Activated CD4-positive, alpha-beta T cell treated with anti-CD3 and anti-CD28 coated beads, Interleukin-2, amount 10 ng/mL, durations not matched to agents 24 days and 14 days (primary cell): ENCODE results near the gene TECPR1. TPM values are rescaled to one million over a fixed set of nuclear protein-coding genes. Genes with fewer than 3 reads are reported as not detected.
"Not testable (repeated sequence)": the region's sequence is repeated elsewhere in the genome, so short reads cannot be mapped to it uniquely, and the experiment has no call there.

Source experiments
- DNase-seq: peaks from one replicate; pipeline ENCODE4 v3.0.0; 2022
- H3K27ac Mint-ChIP-seq: one replicate; pipeline ENCODE4 v1.8.0; 2022; ENCODE audit warnings: mild to moderate bottlenecking, mixed read lengths
- H3K27me3 Mint-ChIP-seq: one replicate; pipeline ENCODE4 v1.8.0; 2022; ENCODE audit warnings: mixed read lengths
- H3K36me3 Mint-ChIP-seq: one replicate; pipeline ENCODE4 v1.8.0; 2022; ENCODE audit warnings: low read depth, mild to moderate bottlenecking, mixed read lengths
- H3K4me1 Mint-ChIP-seq: one replicate; pipeline ENCODE4 v1.8.0; 2021; ENCODE audit warnings: mixed read lengths
- H3K4me3 Mint-ChIP-seq: one replicate; pipeline ENCODE4 v1.8.0; 2022; ENCODE audit warnings: mild to moderate bottlenecking, moderate library complexity, mixed read lengths
- H3K9me3 Mint-ChIP-seq: one replicate; pipeline ENCODE4 v1.8.0; 2021; ENCODE audit warnings: mixed read lengths
- intact Hi-C: fragments of 100-400 bp; cut with micrococcal nuclease; formaldehyde crosslinking; loops from one replicate; pipeline ENCODE4 v1.15.1; 2023
- total RNA-seq: library from RNA; stranded (reverse); gene quantifications from 2 replicates; pipeline ENCODE4 v1.2.3, GENCODE V29; 2022

Gene TECPR1
- total RNA-seq, 1 donor from 2014 or later, result 43.1 TPM

DNA sequence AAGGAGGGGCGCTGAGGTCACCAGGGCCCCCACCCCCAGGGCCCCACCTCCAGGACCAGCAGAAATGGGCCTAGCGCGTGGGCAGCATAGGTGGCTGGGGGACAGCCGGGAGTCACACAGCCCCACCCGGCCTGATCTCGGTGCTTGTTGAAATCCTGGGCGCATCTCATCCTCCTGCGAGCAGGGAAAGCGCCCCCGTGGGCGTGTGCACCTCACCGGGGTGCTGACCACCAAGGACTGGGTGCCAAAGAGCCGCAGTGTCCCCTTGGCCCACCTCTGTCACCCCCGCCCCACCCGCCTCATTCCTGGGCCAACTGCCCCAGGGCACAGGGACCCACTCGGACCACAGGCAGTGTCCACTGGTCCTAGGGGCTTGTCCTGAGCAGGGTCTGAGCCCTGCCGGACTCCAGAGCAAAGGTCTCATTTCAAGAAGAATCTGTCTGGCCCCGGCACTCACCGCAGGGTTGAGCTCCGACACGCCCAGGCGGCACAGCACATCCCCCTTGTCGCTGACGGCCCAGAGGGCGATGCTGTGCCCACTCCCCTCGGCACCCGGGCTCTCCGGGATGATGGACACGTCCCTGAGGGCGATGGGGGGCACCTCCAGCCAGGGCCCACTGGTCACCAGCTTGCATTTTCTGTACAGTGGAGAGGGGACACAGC is 29.4 kb downstream of the TECPR1 start:
- peaks cover 29% of the 10 kb centered on the region for H3K36me3 Mint-ChIP-seq

GRCh38 chr7:98221611-98222532 is 30.2 kb downstream of the TECPR1 start:
- Mint-ChIP-seq H3K27me3 (no peaks in the 10 kb centered on the region), H3K4me3 (no peak overlapping the region), H3K4me1 (peaks cover 8% of the 10 kb centered on the region), H3K27ac (no peak overlapping the region), H3K9me3 (no peaks in the 10 kb centered on the region), H3K36me3 (peaks cover 27% of the 10 kb centered on the region)
- no peak for DNase-seq
- intact Hi-C loops, result no loop called here

More for the DNA sequence above, 29.4 kb downstream of the TECPR1 start:
- Mint-ChIP-seq H3K27ac (no peak overlapping the region), H3K27me3 (no peaks in the 10 kb centered on the region), H3K4me3 (no peak overlapping the region), H3K9me3 (no peaks in the 10 kb centered on the region), H3K4me1 (peaks cover 8% of the 10 kb centered on the region)
- DNase-seq, result no peak
- intact Hi-C loops, result no loop called here

- DNase-seq, intact Hi-C loops, H3K27ac Mint-ChIP-seq, H3K27me3 Mint-ChIP-seq, H3K4me3 Mint-ChIP-seq, H3K4me1 Mint-ChIP-seq, H3K9me3 Mint-ChIP-seq: not testable (repeated sequence)
- peaks cover 23% of the 10 kb centered on the region for H3K36me3 Mint-ChIP-seq
These were observed 32.6 kb downstream of the TECPR1 start for GRCh38 chr7:98219382-98219781.

GRCh38 chr7:98217623-98218582 is 34.1 kb downstream of the TECPR1 start:
- Mint-ChIP-seq H3K4me1 (peaks cover 8% of the 10 kb centered on the region), H3K27ac (no peak overlapping the region), H3K9me3 (no peaks in the 10 kb centered on the region), H3K27me3 (no peaks in the 10 kb centered on the region), H3K4me3 (no peak overlapping the region), H3K36me3 (peaks cover 20% of the 10 kb centered on the region)
- intact Hi-C loops, result no loop called here
- DNase-seq, result no peak

DNA sequence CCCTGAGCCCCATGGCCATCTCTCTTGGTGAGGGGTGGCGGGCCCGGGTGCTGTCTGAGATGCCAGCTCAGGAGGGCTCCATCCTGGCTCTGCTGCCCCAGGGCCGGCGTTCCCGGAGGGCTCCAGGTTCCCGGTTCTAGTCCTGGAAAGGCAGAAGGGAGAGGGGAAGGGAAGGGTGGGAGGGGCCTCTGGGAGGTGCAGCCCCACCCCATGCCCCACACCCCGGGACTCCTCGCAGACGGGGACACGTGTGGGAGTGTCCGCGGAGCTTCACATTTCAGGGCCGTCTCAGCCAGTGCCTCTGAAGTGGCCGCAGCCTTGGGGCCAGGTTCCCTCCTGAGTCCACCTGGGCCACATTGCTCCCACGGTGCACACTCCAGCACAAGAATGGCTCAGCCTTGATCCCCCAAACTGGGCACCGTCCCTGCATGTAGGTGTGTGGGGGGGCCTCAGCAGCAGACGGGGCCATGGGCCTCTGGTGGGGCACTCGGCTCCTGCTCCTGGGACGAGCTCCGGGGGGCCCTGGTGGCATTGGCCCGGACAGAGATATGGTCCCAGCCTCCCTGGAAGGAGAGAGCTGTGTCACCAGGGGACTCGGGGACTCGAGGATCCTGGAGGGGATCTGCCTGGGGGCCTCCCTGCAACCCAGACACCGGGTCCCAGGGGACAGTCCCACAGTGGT is 35.0 kb downstream of the TECPR1 start:
- intact Hi-C loops, result no loop called here
- peaks cover 20% of the 10 kb centered on the region for H3K36me3 Mint-ChIP-seq

GRCh38 chr7:98215561-98216495 is 36.2 kb downstream of the TECPR1 start:
- Mint-ChIP-seq H3K4me1 (peaks cover 8% of the 10 kb centered on the region), H3K9me3 (no peaks in the 10 kb centered on the region), H3K27me3 (no peaks in the 10 kb centered on the region), H3K36me3 (peaks cover 13% of the 10 kb centered on the region), H3K4me3 (no peak overlapping the region), H3K27ac (no peak overlapping the region)
- intact Hi-C loops, result no loop called here
- no peak for DNase-seq

More for the DNA sequence above, 35.0 kb downstream of the TECPR1 start:
- Mint-ChIP-seq H3K9me3 (no peaks in the 10 kb centered on the region), H3K4me1 (peaks cover 8% of the 10 kb centered on the region), H3K4me3 (no peak overlapping the region), H3K27me3 (no peaks in the 10 kb centered on the region), H3K27ac (no peak overlapping the region)
- no peak for DNase-seq

GRCh38 chr7:98214811-98215321 is 37.2 kb downstream of the TECPR1 start:
- Mint-ChIP-seq H3K4me1 (peaks cover 8% of the 10 kb centered on the region), H3K27me3 (no peaks in the 10 kb centered on the region), H3K27ac (no peak overlapping the region), H3K9me3 (no peaks in the 10 kb centered on the region), H3K36me3 (peaks cover 12% of the 10 kb centered on the region), H3K4me3 (no peak overlapping the region)
- no peak for DNase-seq
- intact Hi-C loops, result no loop called here

- intact Hi-C loops, result no loop called here
These were observed 37.9 kb downstream of the TECPR1 start for GRCh38 chr7:98213888-98214810.

GRCh38 chr7:98213296-98213887 is 38.6 kb downstream of the TECPR1 start:
- no peaks in the 10 kb centered on the region for H3K9me3 Mint-ChIP-seq
- H3K36me3 Mint-ChIP-seq, result peaks cover under 1% of the 10 kb centered on the region
- H3K4me1 Mint-ChIP-seq, result peaks cover under 1% of the 10 kb centered on the region
- no peak overlapping the region for H3K27ac Mint-ChIP-seq
- no peak overlapping the region for H3K4me3 Mint-ChIP-seq
- no peak for DNase-seq
- intact Hi-C loops, result no loop called here
- H3K27me3 Mint-ChIP-seq, result no peaks in the 10 kb centered on the region

More at GRCh38 chr7:98213888-98214810, 37.9 kb downstream of the TECPR1 start:
- Mint-ChIP-seq H3K4me3 (no peak overlapping the region), H3K36me3 (peaks cover 6% of the 10 kb centered on the region), H3K27me3 (no peaks in the 10 kb centered on the region), H3K9me3 (no peaks in the 10 kb centered on the region), H3K4me1 (peaks cover 5% of the 10 kb centered on the region), H3K27ac (no peak overlapping the region)
- DNase-seq, result no peak

DNA sequence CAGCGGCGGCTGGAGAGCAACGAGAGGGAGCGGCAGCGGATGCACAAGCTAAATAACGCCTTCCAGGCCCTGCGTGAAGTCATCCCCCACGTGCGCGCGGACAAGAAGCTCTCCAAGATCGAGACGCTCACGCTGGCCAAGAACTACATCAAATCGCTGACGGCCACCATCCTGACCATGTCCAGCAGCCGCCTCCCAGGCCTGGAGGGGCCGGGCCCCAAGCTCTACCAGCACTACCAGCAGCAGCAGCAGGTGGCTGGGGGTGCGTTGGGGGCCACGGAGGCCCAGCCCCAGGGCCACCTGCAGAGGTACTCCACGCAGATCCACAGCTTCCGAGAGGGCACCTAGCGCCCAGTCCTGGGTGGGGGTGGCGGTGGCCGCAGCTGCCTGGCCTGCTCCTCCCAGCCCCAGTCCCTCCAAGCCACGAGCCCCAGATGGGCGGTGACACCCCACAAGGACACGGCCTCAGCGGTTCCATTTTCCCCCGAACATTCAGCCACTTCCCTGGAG is 39.4 kb downstream of the TECPR1 start:
- H3K27ac Mint-ChIP-seq, result no peak overlapping the region
- no peak overlapping the region for H3K4me3 Mint-ChIP-seq
- H3K36me3 Mint-ChIP-seq, result peaks cover under 1% of the 10 kb centered on the region
- intact Hi-C loops, result no loop called here
- H3K4me1 Mint-ChIP-seq, result no peaks in the 10 kb centered on the region
- no peaks in the 10 kb centered on the region for H3K27me3 Mint-ChIP-seq
- no peak for DNase-seq
- no peaks in the 10 kb centered on the region for H3K9me3 Mint-ChIP-seq
